Right atrium auricular region (tissue), 2 donors: Measurements from ENCODE around the gene MLLT3. TPM values are rescaled to one million over a fixed set of nuclear protein-coding genes. Genes with fewer than 3 reads are reported as not detected.

Experiments used
- DNase-seq: peaks from one replicate; pipeline ENCODE4 v3.0.0-alpha.2; 2019; ENCODE audit warnings: low spot score
- H3K27ac ChIP-seq, 2 donors: fragments of 200-600 bp; sonication (generic); 1 replicate in 1 of 2; 2 replicates in 1 of 2; pipeline ENCODE4 v1.5.1; 2016 to 2019
- H3K27me3 ChIP-seq, 2 donors: fragments of 200-600 bp; sonication (generic); one replicate each; pipeline versions ENCODE4 v1.5.1 to v1.6.0; 2017 to 2019
- H3K36me3 ChIP-seq: fragments of 200-600 bp; sonication (generic); one replicate; pipeline ENCODE4 v1.5.1; 2016
- H3K4me1 ChIP-seq, 2 donors: fragments of 200-600 bp; sonication (generic); one replicate each; pipeline versions ENCODE4 v1.5.1 to v1.6.0; 2017 to 2019
- H3K4me3 ChIP-seq, 2 donors: fragments of 200-600 bp; sonication (generic); 1 replicate in 1 of 2; 2 replicates in 1 of 2; pipeline ENCODE4 v1.5.1; 2017 to 2019; ENCODE audit warnings: mild to moderate bottlenecking in 1 of 2, moderate library complexity in 1 of 2
- H3K9me3 ChIP-seq, 2 donors: fragments of 200-600 bp; sonication (generic); one replicate each; pipeline ENCODE4 v1.5.1; 2019
- CTCF ChIP-seq, 2 donors: fragments of 200-600 bp; sonication (generic); IDR thresholded peaks; one replicate each; pipeline ENCODE4 v1.5.1; 2019; ENCODE audit warnings: antibody characterized with exemption in 2 of 2
- total RNA-seq, 2 donors: library from RNA; depleted of rRNA; stranded (reverse); fragments of >200 nt; gene quantifications; one replicate each; pipeline ENCODE4 v1.1.0, GENCODE V29; 2016

The MLLT3 gene
- total RNA-seq, 2 donors from 2014 or later, result 5.3 to 7.6 TPM

GRCh38 chr9:20377790-20378189, 244.5 kb downstream of the MLLT3 start:
- Histone ChIP-seq H3K9me3 (no peaks in the 10 kb centered on the region), H3K36me3 (no peaks in the 10 kb centered on the region), H3K4me1 (no peaks in the 10 kb centered on the region), H3K27ac (no peak overlapping the region), H3K27me3 (no peaks in the 10 kb centered on the region), H3K4me3 (no peak overlapping the region)
- no peak for TF ChIP-seq CTCF (IDR thresholded peaks at IDR 0.05)
- DNase-seq, result no peak

- no peaks in the 10 kb centered on the region for H3K27me3 ChIP-seq
- H3K9me3 ChIP-seq, result no peaks in the 10 kb centered on the region
- H3K36me3 ChIP-seq, result no peaks in the 10 kb centered on the region
- no peak overlapping the region for H3K4me3 ChIP-seq
- H3K4me1 ChIP-seq, result no peaks in the 10 kb centered on the region
- no peak overlapping the region for H3K27ac ChIP-seq
- no peak for DNase-seq
- TF ChIP-seq CTCF (IDR thresholded peaks at IDR 0.05), result no peak
Observed at GRCh38 chr9:20376731-20377375, 245.4 kb downstream of the MLLT3 start.

GRCh38 chr9:20376042-20376441, 246.3 kb downstream of the MLLT3 start:
- no peak for TF ChIP-seq CTCF (IDR thresholded peaks at IDR 0.05)
- no peak overlapping the region for H3K27ac ChIP-seq

GRCh38 chr9:20373263-20373662, 249.0 kb downstream of the MLLT3 start:
- no peaks in the 10 kb centered on the region for H3K36me3 ChIP-seq
- no peaks in the 10 kb centered on the region for H3K27me3 ChIP-seq
- DNase-seq, result no peak
- no peaks in the 10 kb centered on the region for H3K4me1 ChIP-seq
- no peak overlapping the region for H3K27ac ChIP-seq
- no peaks in the 10 kb centered on the region for H3K9me3 ChIP-seq
- TF ChIP-seq CTCF (IDR thresholded peaks at IDR 0.05), result no peak
- H3K4me3 ChIP-seq, result no peak overlapping the region

More at GRCh38 chr9:20376042-20376441, 246.3 kb downstream of the MLLT3 start:
- no peaks in the 10 kb centered on the region for H3K27me3 ChIP-seq
- H3K4me3 ChIP-seq, result no peak overlapping the region
- no peaks in the 10 kb centered on the region for H3K9me3 ChIP-seq
- H3K36me3 ChIP-seq, result no peaks in the 10 kb centered on the region
- DNase-seq, result no peak
- H3K4me1 ChIP-seq, result no peaks in the 10 kb centered on the region

- H3K27me3 ChIP-seq, result no peaks in the 10 kb centered on the region
- no peak overlapping the region for H3K4me3 ChIP-seq
- H3K9me3 ChIP-seq, result no peaks in the 10 kb centered on the region
- H3K36me3 ChIP-seq, result no peaks in the 10 kb centered on the region
- DNase-seq, result no peak
- H3K4me1 ChIP-seq, result no peaks in the 10 kb centered on the region
- TF ChIP-seq CTCF (IDR thresholded peaks at IDR 0.05), result no peak
- no peak overlapping the region for H3K27ac ChIP-seq
Observed at GRCh38 chr9:20369391-20369790, 252.9 kb downstream of the MLLT3 start.

GRCh38 chr9:20367855-20368254, 254.4 kb downstream of the MLLT3 start:
- no peaks in the 10 kb centered on the region for H3K4me1 ChIP-seq
- H3K27me3 ChIP-seq, result no peaks in the 10 kb centered on the region
- no peak for DNase-seq
- no peak overlapping the region for H3K27ac ChIP-seq
- no peak for TF ChIP-seq CTCF (IDR thresholded peaks at IDR 0.05)
- no peak overlapping the region for H3K4me3 ChIP-seq
- H3K36me3 ChIP-seq, result no peaks in the 10 kb centered on the region
- H3K9me3 ChIP-seq, result no peaks in the 10 kb centered on the region
